Liver (tissue), 9 donors: ENCODE measurements around the gene SSBP2. TPM values are rescaled to one million over a fixed set of nuclear protein-coding genes. Genes with fewer than 3 reads are reported as not detected.

Source experiments
- DNase-seq: peaks from one replicate; pipeline ENCODE4 v3.0.0-alpha.2; 2017; ENCODE audit warnings: low spot score
- H3K27ac ChIP-seq, 2 donors: one replicate each; pipeline ENCODE4 v1.7.0; 2013; ENCODE audit warnings: inconsistent platforms in 2 of 2, low read length in 2 of 2, control low read depth in 1 of 2, low read depth in 1 of 2, mild to moderate bottlenecking in 1 of 2
- H3K27me3 ChIP-seq, 4 donors: one replicate each; pipeline versions ENCODE4 v1.6.1 to v1.7.0; 2013; ENCODE audit warnings: low read length in 3 of 4, inconsistent platforms in 1 of 4, mild to moderate bottlenecking in 1 of 4, moderate library complexity in 1 of 4; ENCODE audit not compliant: control insufficient read depth in 4 of 4, insufficient read depth in 4 of 4
- H3K36me3 ChIP-seq, 4 donors: one replicate each; pipeline versions ENCODE4 v1.6.1 to v1.7.0; 2013; ENCODE audit warnings: low read length in 3 of 4, mild to moderate bottlenecking in 3 of 4, low read depth in 1 of 4, moderate library complexity in 1 of 4; ENCODE audit not compliant: control insufficient read depth in 4 of 4, insufficient read depth in 3 of 4
- H3K4me1 ChIP-seq, 4 donors: one replicate each; pipeline versions ENCODE4 v1.6.1 to v1.7.0; 2013; ENCODE audit warnings: low read length in 3 of 4, mild to moderate bottlenecking in 3 of 4, moderate library complexity in 1 of 4; ENCODE audit not compliant: control insufficient read depth in 4 of 4, insufficient read depth in 4 of 4
- H3K4me3 ChIP-seq, 3 donors: one replicate each; pipeline versions ENCODE4 v1.6.1 to v1.7.0; 2013; ENCODE audit warnings: low read length in 3 of 3, control low read depth in 1 of 3, low read depth in 1 of 3, mild to moderate bottlenecking in 1 of 3
- H3K9ac ChIP-seq, 2 donors: one replicate each; pipeline ENCODE4 v1.7.0; 2013; ENCODE audit warnings: low read length in 2 of 2, mild to moderate bottlenecking in 2 of 2, moderate library complexity in 2 of 2, control low read depth in 1 of 2, low read depth in 1 of 2
- H3K9me3 ChIP-seq, 4 donors: one replicate each; pipeline versions ENCODE4 v1.6.1 to v1.7.0; 2013; ENCODE audit warnings: low read length in 3 of 4; ENCODE audit not compliant: control insufficient read depth in 4 of 4
- FOXA1 ChIP-seq: IDR thresholded peaks from 2 replicates; pipeline ENCODE4 v1.6.1; 2016; ENCODE audit warnings: antibody characterized with exemption
- FOXA2 ChIP-seq: IDR thresholded peaks from 2 replicates; pipeline ENCODE4 v1.6.1; 2016; ENCODE audit warnings: antibody characterized with exemption
- GABPA ChIP-seq, 2 donors: IDR thresholded peaks in 1 of 2; conservative IDR thresholded peaks in 1 of 2; 2 replicates each; pipeline ENCODE4 v1.6.1; 2016; ENCODE audit warnings: antibody characterized with exemption in 2 of 2, mild to moderate bottlenecking in 1 of 2, moderate library complexity in 1 of 2
- HNF4G ChIP-seq: IDR thresholded peaks from 2 replicates; pipeline ENCODE4 v1.6.1; 2016; ENCODE audit warnings: antibody characterized with exemption
- JUND ChIP-seq, 2 donors: IDR thresholded peaks; 2 replicates each; pipeline ENCODE4 v1.6.1; 2016; ENCODE audit warnings: antibody characterized with exemption in 2 of 2
- NR2F2 ChIP-seq: IDR thresholded peaks from 2 replicates; pipeline ENCODE4 v1.6.1; 2016; ENCODE audit warnings: antibody characterized with exemption
- RAD21 ChIP-seq, 2 donors: IDR thresholded peaks; 2 replicates each; pipeline ENCODE4 v1.6.1; 2016; ENCODE audit warnings: antibody characterized with exemption in 2 of 2, mild to moderate bottlenecking in 2 of 2
- TAF1 ChIP-seq: conservative IDR thresholded peaks from 2 replicates; pipeline ENCODE4 v1.6.1; 2016; ENCODE audit warnings: antibody characterized with exemption, mild to moderate bottlenecking
- YY1 ChIP-seq: IDR thresholded peaks from 2 replicates; pipeline ENCODE4 v1.6.1; 2016; ENCODE audit warnings: antibody characterized with exemption, mild to moderate bottlenecking
- WGBS: extraction: QIAGEN DNeasy Blood & Tissue Kit; methylation state at CpG from one replicate; pipeline ENCODE4 v1.1.7; 2013; 5-methylcytosine and 5-hydroxymethylcytosine counted together
- polyA plus RNA-seq, 2 donors: library from polyadenylated mRNA; stranded (reverse) in 1 of 2; unstranded in 1 of 2; fragments of 200-250 nt in 1 of 2; fragments of >200 nt in 1 of 2; fragmentation: Nextera tagmentation in 1 of 2; extraction: Ambion mirVana in 1 of 2; gene quantifications; one replicate each; pipeline versions ENCODE4 v1.2.1 to v1.2.3, GENCODE V29; 2013 to 2015
- total RNA-seq, 2 donors: library from RNA; depleted of rRNA; stranded (reverse); fragments of >200 nt; gene quantifications; one replicate each; pipeline ENCODE4 v1.2.3, GENCODE V29; 2014
- TF ChIP-seq, protein P1 (sequence below): IDR thresholded peaks from 2 replicates; pipeline ENCODE4 v1.6.1; 2016; ENCODE audit warnings: antibody characterized with exemption
- TF ChIP-seq, protein P2 (sequence below): IDR thresholded peaks from 2 replicates; pipeline ENCODE4 v1.6.1; 2016; ENCODE audit warnings: antibody characterized with exemption
- TF ChIP-seq, protein P3 (sequence below): IDR thresholded peaks from 2 replicates; pipeline ENCODE4 v1.6.1; 2016; ENCODE audit warnings: antibody characterized with exemption, mild to moderate bottlenecking
- donor health status: healthy.
- donor health status: healthy.
- donor health status: healthy.
- donor health status: healthy.
- donor health status: healthy.

SSBP2 gene
- total and polyA plus RNA-seq, 4 donors: 2.2 to 10.1 (median 4.1) TPM

DNA sequence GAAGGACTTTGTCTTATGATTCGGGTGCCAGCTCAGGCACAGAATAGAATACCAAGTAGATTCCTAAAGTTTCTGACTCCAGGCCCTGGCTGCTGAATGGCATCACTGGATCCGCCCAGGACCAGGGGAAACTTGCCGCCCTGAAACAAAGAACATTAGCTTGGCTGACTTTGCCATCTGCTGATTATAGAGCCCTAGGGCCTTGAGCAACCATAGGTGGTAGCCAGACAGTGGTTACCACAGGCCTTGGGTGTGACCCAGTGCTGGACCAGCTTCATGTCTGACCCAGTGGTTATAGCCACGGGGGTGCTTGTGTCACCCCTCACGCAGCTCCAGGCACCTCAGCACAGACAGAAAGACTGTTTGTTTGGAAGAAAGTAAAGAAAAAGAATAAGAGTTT lies 62.7 kb downstream of the SSBP2 start:
- H3K27ac ChIP-seq: no peak overlapping the region
- no peaks in the 10 kb centered on the region for H3K36me3 ChIP-seq
- no peak for TF ChIP-seq GABPA (IDR thresholded peaks at IDR 0.05 in 1 of 2, conservative IDR thresholded peaks at IDR 0.05 in 1 of 2)
- no peak for TF ChIP-seq HNF4G
- no peak for TF ChIP-seq TAF1
- TF ChIP-seq NR2F2: no peak
- TF ChIP-seq, protein P1, sequence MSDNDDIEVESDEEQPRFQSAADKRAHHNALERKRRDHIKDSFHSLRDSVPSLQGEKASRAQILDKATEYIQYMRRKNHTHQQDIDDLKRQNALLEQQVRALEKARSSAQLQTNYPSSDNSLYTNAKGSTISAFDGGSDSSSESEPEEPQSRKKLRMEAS: no peak
- TF ChIP-seq, protein P2, sequence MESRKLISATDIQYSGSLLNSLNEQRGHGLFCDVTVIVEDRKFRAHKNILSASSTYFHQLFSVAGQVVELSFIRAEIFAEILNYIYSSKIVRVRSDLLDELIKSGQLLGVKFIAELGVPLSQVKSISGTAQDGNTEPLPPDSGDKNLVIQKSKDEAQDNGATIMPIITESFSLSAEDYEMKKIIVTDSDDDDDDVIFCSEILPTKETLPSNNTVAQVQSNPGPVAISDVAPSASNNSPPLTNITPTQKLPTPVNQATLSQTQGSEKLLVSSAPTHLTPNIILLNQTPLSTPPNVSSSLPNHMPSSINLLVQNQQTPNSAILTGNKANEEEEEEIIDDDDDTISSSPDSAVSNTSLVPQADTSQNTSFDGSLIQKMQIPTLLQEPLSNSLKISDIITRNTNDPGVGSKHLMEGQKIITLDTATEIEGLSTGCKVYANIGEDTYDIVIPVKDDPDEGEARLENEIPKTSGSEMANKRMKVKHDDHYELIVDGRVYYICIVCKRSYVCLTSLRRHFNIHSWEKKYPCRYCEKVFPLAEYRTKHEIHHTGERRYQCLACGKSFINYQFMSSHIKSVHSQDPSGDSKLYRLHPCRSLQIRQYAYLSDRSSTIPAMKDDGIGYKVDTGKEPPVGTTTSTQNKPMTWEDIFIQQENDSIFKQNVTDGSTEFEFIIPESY: no peak
- TF ChIP-seq FOXA2: no peak
- TF ChIP-seq JUND (IDR thresholded peaks at IDR 0.05): no peak
- TF ChIP-seq FOXA1: no peak
- TF ChIP-seq YY1: no peak
- no peak overlapping the region for H3K4me3 ChIP-seq
- peaks cover 0 to 3% (median 0%) of the 10 kb centered on the region in 4 donors for H3K9me3 ChIP-seq
- WGBS: 98% methylated on average over 5 of the region's 5 CpGs
- H3K27me3 ChIP-seq: no peaks in the 10 kb centered on the region
- no peak overlapping the region for H3K9ac ChIP-seq
- DNase-seq: no peak
- H3K4me1 ChIP-seq: no peaks in the 10 kb centered on the region

DNA sequence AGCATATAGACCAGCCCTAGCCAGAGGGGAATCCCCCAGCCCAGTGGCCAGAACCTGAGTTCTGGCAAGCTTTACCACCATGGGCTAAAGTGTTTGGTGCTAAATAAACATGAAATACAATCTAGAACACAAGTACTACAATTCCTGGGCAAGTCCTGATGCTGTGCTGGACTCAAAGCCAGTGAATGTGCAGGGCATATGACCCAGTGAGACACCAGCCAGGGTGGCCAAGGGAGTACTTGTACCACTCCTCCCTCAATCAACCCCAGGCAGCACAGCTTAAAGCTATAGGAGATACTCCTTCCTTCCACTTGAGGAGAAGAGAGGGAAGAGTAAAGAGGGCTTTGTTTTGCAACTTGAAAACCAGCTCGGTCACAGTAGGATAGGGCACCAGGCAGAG lies 63.6 kb downstream of the SSBP2 start:
- Histone ChIP-seq H3K36me3 (no peaks in the 10 kb centered on the region), H3K27ac (no peak overlapping the region), H3K4me3 (no peak overlapping the region), H3K27me3 (no peaks in the 10 kb centered on the region), H3K4me1 (no peaks in the 10 kb centered on the region), H3K9me3 (peaks cover 0 to 3% (median 0%) of the 10 kb centered on the region in 4 donors), H3K9ac (no peak overlapping the region)
- no peak for DNase-seq
- TF ChIP-seq, protein P1: no peak
- TF ChIP-seq, protein P3, sequence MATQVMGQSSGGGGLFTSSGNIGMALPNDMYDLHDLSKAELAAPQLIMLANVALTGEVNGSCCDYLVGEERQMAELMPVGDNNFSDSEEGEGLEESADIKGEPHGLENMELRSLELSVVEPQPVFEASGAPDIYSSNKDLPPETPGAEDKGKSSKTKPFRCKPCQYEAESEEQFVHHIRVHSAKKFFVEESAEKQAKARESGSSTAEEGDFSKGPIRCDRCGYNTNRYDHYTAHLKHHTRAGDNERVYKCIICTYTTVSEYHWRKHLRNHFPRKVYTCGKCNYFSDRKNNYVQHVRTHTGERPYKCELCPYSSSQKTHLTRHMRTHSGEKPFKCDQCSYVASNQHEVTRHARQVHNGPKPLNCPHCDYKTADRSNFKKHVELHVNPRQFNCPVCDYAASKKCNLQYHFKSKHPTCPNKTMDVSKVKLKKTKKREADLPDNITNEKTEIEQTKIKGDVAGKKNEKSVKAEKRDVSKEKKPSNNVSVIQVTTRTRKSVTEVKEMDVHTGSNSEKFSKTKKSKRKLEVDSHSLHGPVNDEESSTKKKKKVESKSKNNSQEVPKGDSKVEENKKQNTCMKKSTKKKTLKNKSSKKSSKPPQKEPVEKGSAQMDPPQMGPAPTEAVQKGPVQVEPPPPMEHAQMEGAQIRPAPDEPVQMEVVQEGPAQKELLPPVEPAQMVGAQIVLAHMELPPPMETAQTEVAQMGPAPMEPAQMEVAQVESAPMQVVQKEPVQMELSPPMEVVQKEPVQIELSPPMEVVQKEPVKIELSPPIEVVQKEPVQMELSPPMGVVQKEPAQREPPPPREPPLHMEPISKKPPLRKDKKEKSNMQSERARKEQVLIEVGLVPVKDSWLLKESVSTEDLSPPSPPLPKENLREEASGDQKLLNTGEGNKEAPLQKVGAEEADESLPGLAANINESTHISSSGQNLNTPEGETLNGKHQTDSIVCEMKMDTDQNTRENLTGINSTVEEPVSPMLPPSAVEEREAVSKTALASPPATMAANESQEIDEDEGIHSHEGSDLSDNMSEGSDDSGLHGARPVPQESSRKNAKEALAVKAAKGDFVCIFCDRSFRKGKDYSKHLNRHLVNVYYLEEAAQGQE: no peak
- TF ChIP-seq RAD21 (IDR thresholded peaks at IDR 0.05): no peak
- TF ChIP-seq, protein P2: no peak
- 95% methylated on average over 1 of the region's 1 CpG for WGBS
